Measurements from ENCODE around the gene CD46.

Gene CD46

DNA sequence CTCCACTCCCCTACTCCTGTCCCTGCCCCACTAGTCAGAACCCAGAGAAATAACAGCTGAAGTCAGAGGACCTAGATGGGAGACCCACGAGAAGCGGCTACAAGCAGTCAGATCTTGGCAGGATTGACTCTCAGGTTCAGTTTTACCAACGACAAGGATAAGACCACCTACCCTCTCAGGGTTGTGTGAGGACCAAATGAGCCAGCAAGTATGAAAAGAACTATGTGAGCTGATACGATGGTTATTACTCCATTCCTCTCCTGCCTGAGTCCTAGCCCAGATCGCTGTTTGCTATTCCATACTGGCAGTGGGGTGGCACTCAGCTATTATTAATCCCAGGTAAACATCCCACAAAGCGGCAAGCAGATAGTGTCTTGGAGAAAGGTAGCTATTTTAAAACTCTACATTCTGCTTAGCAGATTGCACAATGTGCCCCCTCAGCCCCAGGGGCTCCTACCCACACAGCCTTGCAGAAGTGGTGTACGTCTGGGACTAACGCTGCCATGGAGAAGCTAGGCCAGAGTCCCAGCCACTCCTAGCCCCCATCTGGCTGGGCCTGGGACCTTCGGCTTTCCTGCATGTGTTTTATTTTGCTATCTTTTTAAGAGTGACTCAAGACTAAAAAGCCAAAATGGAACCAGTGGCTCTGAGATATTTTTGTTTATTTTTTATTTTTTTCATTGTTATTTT is 58.9 kb downstream of the CD46 start:
- no peak for DNase-seq (ENCODE audit: extremely low read depth, low read depth)
- TF ChIP-seq, protein P1, sequence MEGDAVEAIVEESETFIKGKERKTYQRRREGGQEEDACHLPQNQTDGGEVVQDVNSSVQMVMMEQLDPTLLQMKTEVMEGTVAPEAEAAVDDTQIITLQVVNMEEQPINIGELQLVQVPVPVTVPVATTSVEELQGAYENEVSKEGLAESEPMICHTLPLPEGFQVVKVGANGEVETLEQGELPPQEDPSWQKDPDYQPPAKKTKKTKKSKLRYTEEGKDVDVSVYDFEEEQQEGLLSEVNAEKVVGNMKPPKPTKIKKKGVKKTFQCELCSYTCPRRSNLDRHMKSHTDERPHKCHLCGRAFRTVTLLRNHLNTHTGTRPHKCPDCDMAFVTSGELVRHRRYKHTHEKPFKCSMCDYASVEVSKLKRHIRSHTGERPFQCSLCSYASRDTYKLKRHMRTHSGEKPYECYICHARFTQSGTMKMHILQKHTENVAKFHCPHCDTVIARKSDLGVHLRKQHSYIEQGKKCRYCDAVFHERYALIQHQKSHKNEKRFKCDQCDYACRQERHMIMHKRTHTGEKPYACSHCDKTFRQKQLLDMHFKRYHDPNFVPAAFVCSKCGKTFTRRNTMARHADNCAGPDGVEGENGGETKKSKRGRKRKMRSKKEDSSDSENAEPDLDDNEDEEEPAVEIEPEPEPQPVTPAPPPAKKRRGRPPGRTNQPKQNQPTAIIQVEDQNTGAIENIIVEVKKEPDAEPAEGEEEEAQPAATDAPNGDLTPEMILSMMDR (IDR thresholded peaks at IDR 0.05; ENCODE audit: low read depth, low read length): no peak

DNA sequence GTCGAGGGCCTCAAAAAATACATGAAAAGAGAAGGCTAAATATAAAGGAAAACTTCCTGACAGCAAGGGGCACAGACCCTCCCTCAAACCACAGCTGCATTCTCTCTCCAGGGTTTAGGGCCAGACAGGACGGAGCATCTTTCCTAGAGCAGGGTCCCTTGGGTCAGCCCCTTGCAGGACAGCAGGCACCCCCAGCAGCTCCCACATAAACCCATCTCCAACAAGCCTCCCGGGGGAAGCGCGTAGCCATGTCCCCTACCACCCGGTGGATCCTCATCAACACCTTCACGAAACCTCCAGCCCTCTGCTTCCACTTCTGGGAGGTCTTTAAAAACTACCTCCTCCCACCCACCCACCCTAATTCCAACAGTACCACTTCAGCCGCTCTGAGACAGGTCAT is 59.5 kb downstream of the CD46 start:
- DNase-seq (ENCODE audit: extremely low read depth, low read depth): no peak
- TF ChIP-seq, protein P1 (IDR thresholded peaks at IDR 0.05; ENCODE audit: low read depth, low read length): no peak

DNA sequence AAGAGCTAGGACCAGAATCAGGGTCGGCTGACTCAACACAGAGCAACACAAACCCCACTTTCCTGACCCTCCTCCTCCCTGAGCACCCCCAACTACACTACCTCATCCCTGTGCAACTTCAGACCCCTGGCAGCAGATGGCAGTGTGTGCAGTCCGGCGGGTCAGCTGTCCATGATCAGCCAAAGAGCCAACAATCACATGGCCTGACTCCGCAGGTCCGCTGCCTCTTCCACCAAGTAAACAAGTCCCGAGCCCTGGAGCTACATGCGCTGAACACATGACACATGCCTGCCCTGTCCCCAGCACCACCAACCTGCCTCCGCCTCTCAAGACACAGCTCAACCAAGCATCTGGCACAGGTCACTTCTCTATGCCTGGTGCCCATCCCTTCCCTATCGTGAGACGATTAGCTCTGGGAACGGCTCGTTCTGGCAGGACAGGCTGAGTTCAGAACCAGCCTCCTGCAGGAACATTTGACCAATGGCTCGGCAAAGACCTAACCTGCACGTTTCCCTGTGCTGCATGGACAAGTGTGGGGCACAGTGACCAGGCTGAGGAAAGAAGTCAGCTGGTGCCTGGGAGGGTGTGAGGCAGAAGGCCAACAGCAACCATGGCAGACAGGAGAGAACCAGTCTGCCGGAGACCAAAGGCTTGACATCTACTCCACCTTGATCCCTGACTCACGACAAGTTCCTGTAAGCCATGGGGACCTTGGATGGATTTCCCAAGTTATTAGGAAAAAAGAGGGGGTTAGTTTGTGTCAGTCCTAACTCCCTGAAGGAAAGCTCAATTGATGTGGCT is 60.3 kb downstream of the CD46 start:
- no peak for DNase-seq (ENCODE audit: extremely low read depth, low read depth)

DNA sequence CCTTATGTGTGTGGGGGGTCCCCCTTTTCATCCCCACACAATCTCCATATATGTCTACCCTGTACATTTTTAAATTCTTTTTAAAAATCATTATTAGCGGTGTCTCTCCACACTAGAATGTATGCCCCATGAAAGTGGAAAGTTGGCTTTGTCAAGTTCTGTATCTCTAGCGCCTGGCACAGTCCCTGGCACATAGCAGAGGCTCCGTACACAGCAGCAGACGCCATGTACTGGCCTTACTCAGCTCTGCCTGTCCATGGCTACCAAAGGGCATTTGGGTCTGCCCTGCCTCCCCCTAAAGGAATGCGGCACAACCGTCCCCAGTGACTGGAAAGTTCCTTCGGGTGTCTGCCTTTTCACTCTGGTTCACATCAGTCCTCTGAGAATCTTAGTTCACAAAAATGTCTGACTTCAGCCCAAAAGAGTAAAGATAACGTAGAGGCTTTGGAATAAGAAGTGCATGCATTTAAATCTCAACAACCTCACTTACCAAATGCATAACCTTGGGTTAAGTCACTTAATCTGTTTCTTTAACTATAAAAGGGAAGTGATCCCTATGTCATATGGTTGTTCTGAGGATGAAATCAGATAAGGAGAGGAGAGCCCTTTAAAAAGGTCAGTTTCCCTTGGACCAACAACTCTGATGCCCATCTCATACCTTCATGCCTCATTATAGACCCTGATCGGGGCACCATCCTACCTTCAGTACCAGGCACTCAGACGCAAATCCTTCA is 61.1 kb downstream of the CD46 start:
- no peak for DNase-seq (ENCODE audit: extremely low read depth, low read depth)
- TF ChIP-seq, protein P1 (IDR thresholded peaks at IDR 0.05; ENCODE audit: low read depth, low read length): no peak

More for the DNA sequence above, 60.3 kb downstream of the CD46 start:
- TF ChIP-seq, protein P1 (IDR thresholded peaks at IDR 0.05; ENCODE audit: low read depth, low read length): peak; percentile 58

DNA sequence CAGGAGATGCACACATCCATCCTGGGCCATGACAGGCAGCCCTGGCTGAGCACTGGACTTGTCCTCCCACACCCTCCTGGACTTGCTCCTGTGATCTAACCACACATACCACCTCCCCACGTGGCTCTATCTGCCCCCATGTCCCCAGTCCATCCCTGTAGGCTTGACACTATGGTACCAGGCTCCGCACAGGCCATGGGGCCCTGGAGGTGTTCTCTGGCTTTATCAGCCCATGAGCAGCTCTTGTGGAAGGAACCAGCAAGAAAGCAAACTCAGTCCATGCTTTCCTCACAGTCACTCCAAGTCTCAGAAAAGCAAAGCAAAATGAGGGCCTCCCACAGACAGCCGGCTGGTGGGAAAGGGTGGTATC is 61.6 kb downstream of the CD46 start:
- TF ChIP-seq, protein P1 (IDR thresholded peaks at IDR 0.05; ENCODE audit: low read depth, low read length): no peak

DNA sequence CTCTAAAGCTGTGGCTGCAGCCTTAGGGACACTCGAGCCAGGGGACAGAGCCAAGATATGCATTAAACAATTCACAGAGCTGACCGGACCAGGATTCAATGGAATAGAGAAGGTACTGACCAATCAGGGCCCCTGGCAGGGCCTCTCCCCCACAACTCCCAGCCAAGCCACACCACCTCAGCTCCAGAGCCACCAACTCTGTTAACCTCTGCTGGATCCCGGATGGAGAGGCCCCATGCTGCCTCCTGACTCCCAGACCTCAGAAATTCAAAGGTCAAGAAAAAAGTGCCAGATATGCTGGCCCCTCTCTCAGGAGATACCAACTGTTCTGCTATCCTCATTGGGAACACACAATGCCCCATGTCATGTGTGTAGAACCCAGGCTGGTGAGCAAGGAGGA is 62.1 kb downstream of the CD46 start:
- TF ChIP-seq, protein P1 (IDR thresholded peaks at IDR 0.05; ENCODE audit: low read depth, low read length): no peak

More for the DNA sequence above, 61.6 kb downstream of the CD46 start:
- DNase-seq (ENCODE audit: extremely low read depth, low read depth): no peak

DNA sequence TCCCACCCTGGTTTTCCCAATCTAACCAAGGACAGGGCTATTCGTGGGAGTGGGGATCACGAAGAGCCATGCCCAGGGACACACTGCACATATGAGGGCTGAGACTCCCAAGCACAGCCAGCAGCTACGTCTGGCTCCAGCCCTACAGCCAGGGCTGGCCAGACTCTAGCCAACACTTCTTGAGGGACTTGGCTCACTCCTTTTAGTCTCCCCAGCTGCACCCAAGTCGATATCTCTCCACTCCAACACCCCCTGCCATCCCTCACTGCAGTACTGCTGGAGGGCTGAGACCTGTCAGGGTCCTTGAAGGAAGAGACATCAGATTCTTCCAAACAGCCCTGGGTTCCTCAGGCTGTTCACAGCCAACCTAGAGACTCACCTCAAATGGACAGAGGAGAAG is 62.6 kb downstream of the CD46 start:
- DNase-seq (ENCODE audit: extremely low read depth, low read depth): no peak

More for the DNA sequence above, 62.1 kb downstream of the CD46 start:
- no peak for DNase-seq (ENCODE audit: extremely low read depth, low read depth)

More for the DNA sequence above, 62.6 kb downstream of the CD46 start:
- TF ChIP-seq, protein P1 (IDR thresholded peaks at IDR 0.05; ENCODE audit: low read depth, low read length): no peak

Data from AG09319 (cell line).